HCT116 (cell line): ENCODE results near the gene NEUROD2.

ENCODE experiments used
- CTCF ChIP-seq, 3 experiments: fragments of 200-600 bp in 1 of 3; sonication (generic) in 1 of 3; IDR thresholded peaks in 2 of 3; conservative IDR thresholded peaks in 1 of 3; 2 replicates each; pipeline ENCODE4 v1.5.1; 2012 to 2017; ENCODE audit warnings: low read depth in 2 of 3, low read length in 2 of 3, antibody characterized with exemption in 1 of 3, borderline replicate concordance in 1 of 3, control low read depth in 1 of 3, mild to moderate bottlenecking in 1 of 3, mixed read lengths in 1 of 3, mixed run types in 1 of 3, moderate library complexity in 1 of 3; ENCODE audit not compliant: insufficient read depth in 1 of 3
- EGR1 ChIP-seq: IDR thresholded peaks from 2 replicates; pipeline ENCODE4 v1.6.1; 2012; ENCODE audit warnings: low read depth
- EZH2 ChIP-seq: fragments of 200-600 bp; sonication (generic); IDR thresholded peaks from 2 replicates; pipeline ENCODE4 v1.6.1; 2017; ENCODE audit warnings: antibody characterized with exemption, mixed run types
- MAX ChIP-seq: IDR thresholded peaks from 2 replicates; pipeline ENCODE4 v1.6.1; 2012
- POLR2A ChIP-seq: IDR thresholded peaks from 2 replicates; pipeline ENCODE4 v1.7.0; 2011; ENCODE audit warnings: borderline replicate concordance; ENCODE audit not compliant: insufficient read depth, insufficient read length; ENCODE audit errors: extremely low read depth
- SIN3A ChIP-seq: IDR thresholded peaks from 2 replicates; pipeline ENCODE4 v1.6.1; 2012; ENCODE audit warnings: low read depth

- TF ChIP-seq CTCF (IDR thresholded peaks at IDR 0.05 in 2 of 3, conservative IDR thresholded peaks at IDR 0.05 in 1 of 3; ENCODE audit: borderline replicate concordance in 1 of 3, insufficient read depth in 1 of 3, low read depth in 2 of 3, low read length in 2 of 3) (no peak), SIN3A (no peak), POLR2A (no peak), EGR1 (no peak), EZH2 (no peak), MAX (no peak)
These were observed 26.0 kb downstream of the NEUROD2 start for GRCh38 chr17:39581759-39582085.
